Stimulated activated naive B cell treated with anti-CD40 and anti-IgM and Interleukin-4, amounts not matched to agents 10 μg/mL and 1 μg/mL and 100 μg/mL, for 72 hours (primary cell): Measurements from ENCODE around the gene TMEM63A.

Experiments used
- ATAC-seq, 2 donors: fragments of 150-1000 bp; cut with Tn5 transposase; replicated peaks; 2 replicates each; pipeline ENCODE4 v1.10.0; 2021; ENCODE audit warnings: moderate library complexity in 1 of 2
- DNase-seq: peaks from one replicate; pipeline ENCODE4 v3.0.0; 2021
- H3K27ac Mint-ChIP-seq: one replicate; pipeline ENCODE4 v1.8.0; 2022; ENCODE audit warnings: mild to moderate bottlenecking, mixed read lengths
- H3K27me3 Mint-ChIP-seq, 2 donors: one replicate each; pipeline ENCODE4 v1.8.0; 2022; ENCODE audit warnings: mixed read lengths in 2 of 2
- H3K36me3 Mint-ChIP-seq, 2 donors: one replicate each; pipeline ENCODE4 v1.8.0; 2022; ENCODE audit warnings: mixed read lengths in 2 of 2, mild to moderate bottlenecking in 1 of 2
- H3K4me1 Mint-ChIP-seq, 2 donors: one replicate each; pipeline ENCODE4 v1.8.0; 2022; ENCODE audit warnings: mixed read lengths in 2 of 2, mild to moderate bottlenecking in 1 of 2
- H3K4me3 Mint-ChIP-seq, 2 donors: one replicate each; pipeline ENCODE4 v1.8.0; 2022; ENCODE audit warnings: mild to moderate bottlenecking in 2 of 2, mixed read lengths in 2 of 2, moderate library complexity in 1 of 2
- H3K9me3 Mint-ChIP-seq, 2 donors: one replicate each; pipeline ENCODE4 v1.8.0; 2022; ENCODE audit warnings: mixed read lengths in 2 of 2, mild to moderate bottlenecking in 1 of 2

The TMEM63A gene

GRCh38 chr1:225917101-225917500 is 34.9 kb upstream of the TMEM63A start:
- Mint-ChIP-seq H3K27ac (peak overlapping the region; percentile 17), H3K27me3 (no peaks in the 10 kb centered on the region), H3K4me1 (peaks cover 8 to 32% of the 10 kb centered on the region in 2 donors), H3K36me3 (peaks cover 22 to 52% of the 10 kb centered on the region in 2 donors), H3K4me3 (no peak overlapping the region), H3K9me3 (no peaks in the 10 kb centered on the region)
- no peak for ATAC-seq
- no peak for DNase-seq

DNA sequence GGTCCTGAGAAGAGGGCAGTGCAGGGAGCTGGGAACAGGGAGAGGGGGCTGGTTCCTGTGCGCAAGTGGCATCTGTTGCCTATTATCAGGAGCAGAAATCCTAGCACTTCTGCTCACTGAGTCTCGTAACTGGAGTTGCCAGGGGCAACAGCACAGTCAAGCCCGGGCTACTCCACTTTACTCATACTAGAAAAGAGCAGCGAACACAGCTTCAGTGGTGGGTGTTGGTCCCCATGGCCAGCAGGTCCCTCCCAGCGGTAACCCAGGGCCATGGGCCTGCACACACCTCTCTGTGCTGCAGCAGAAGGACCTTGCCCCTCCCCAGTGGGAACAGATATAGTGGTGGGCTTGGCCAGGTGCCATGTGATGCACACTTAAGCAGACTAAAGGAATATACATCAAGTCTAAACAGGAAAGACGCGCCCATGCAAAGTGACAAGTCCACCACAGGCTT is 33.4 kb upstream of the TMEM63A start:
- ATAC-seq (no peak), DNase-seq (no peak)
- Mint-ChIP-seq H3K4me1 (peaks cover 9 to 24% of the 10 kb centered on the region in 2 donors), H3K27me3 (no peaks in the 10 kb centered on the region), H3K9me3 (no peaks in the 10 kb centered on the region), H3K36me3 (peaks cover 17 to 48% of the 10 kb centered on the region in 2 donors), H3K4me3 (no peak overlapping the region), H3K27ac (peak overlapping the region; percentile 31)

DNA sequence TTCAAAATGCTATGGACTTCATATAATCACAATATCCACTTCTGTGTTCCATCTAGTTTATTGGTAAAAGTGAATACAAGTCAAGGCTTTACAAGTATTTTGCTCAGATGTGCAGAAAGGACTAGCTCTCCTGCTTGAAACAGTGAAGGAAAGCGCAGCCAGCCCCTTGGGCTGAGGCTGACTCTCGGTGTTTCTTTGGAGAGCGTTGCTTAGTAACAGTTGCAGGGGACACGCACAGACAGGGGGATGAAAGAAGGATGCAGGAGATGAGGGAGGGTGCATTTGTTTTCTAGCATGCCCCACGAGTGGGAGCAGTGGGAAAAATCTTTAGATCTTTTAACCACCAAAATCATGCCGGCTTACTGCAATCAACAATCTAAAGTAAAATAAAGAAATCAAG is 32.8 kb upstream of the TMEM63A start:
- Mint-ChIP-seq H3K27me3 (no peaks in the 10 kb centered on the region), H3K4me3 (no peak overlapping the region), H3K9me3 (no peaks in the 10 kb centered on the region), H3K27ac (no peak overlapping the region), H3K4me1 (peaks cover 12 to 24% of the 10 kb centered on the region in 2 donors), H3K36me3 (peaks cover 17 to 46% of the 10 kb centered on the region in 2 donors)
- no peak for ATAC-seq
- no peak for DNase-seq

DNA sequence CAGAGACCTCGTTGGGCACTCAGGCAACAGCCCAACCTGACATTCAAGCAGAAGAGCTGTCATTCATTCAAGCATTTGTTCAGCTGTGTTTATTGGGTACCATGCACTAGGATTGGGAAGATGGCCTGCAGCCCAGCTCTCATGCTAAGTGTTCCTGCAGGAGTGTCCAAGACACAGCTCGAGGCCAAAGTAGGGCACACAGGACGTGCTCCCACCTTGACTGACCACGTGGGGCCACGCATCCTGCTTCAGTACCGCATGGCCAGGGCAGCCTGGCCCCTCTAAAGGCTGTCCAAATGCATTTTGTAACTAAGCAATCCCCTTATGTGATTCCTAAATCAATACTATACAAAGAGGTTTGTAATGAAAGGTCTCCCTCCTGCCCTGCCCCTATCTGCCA is 32.2 kb upstream of the TMEM63A start:
- H3K36me3 Mint-ChIP-seq, result peaks cover 14 to 40% of the 10 kb centered on the region in 2 donors
- no peak overlapping the region for H3K4me3 Mint-ChIP-seq
- no peak overlapping the region for H3K27ac Mint-ChIP-seq
- H3K4me1 Mint-ChIP-seq, result peaks cover 14 to 24% of the 10 kb centered on the region in 2 donors
- DNase-seq, result no peak
- H3K27me3 Mint-ChIP-seq, result no peaks in the 10 kb centered on the region
- H3K9me3 Mint-ChIP-seq, result no peaks in the 10 kb centered on the region
- no peak for ATAC-seq

DNA sequence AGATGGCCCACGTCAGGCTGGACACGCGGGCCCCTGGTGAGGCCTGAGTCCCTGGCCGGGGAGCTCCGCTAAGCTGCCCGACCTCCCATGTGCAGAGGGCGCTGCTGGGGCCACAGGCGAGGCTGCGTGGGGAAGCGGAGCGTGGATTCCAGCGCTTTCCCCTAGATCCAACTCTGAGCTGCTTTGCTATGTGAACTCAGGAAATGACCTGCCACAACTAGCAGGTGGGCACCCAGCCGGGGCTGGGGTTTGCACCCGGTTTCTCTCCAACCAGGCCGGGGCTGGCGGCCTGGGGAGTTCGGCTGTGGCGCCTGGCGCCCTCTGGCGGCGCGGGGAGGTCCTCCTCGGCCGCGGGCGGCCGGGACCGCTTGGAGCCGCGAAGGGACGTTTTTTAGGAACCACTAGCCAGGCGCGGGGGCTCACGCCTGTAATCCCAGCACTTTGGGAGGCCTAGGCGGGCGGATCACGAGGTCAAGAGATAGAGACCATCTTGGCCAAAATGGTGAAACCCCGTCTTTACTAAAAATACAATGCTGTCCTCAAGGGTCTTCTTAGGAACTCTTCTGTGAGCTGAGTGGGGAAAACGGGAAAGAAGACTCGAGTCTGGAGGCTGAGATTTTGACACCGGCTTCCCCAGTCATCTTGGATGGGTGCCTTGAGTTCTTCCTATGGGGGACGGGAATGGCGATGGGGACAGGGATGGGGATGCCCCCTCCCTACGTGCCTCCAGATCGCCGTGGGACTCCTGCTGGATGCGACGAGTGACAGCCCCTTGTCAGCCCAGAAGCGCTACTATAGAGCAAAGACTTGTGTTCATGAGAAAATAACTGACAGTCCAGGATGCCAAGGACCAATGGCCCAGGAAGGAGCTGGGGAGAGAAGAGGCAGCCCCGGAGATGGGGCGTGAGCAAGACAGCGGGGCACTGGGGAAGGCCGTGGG is 29.3 kb upstream of the TMEM63A start:
- H3K27me3 Mint-ChIP-seq, result no peaks in the 10 kb centered on the region
- peak; percentile 91 to 94 for ATAC-seq
- DNase-seq, result peak; percentile 39
- peaks cover 14 to 23% of the 10 kb centered on the region in 2 donors for H3K4me1 Mint-ChIP-seq
- H3K27ac Mint-ChIP-seq, result no peak overlapping the region
- H3K9me3 Mint-ChIP-seq, result no peaks in the 10 kb centered on the region
- peaks cover 6 to 25% of the 10 kb centered on the region in 2 donors for H3K36me3 Mint-ChIP-seq
- H3K4me3 Mint-ChIP-seq, result no peak overlapping the region

DNA sequence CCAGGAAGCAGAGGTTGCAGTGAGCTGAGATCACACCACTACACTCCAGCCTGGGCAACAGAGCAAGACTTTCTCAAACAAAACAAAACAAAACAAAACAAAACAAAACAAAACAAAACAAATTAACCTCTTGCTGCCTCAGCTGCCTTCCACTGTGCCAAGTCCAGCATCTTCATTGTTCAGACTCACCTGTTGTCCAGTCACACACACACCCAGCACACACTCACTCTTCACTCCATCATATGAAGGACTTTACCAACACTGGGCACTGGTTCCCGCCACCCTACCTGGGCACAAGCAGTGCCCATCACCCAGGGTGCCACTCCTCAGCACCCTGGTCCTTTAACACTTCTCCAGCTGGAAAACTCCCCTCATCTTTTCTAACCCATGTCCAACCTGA is 27.3 kb upstream of the TMEM63A start:
- Mint-ChIP-seq H3K4me3 (no peak overlapping the region), H3K9me3 (no peaks in the 10 kb centered on the region), H3K36me3 (peaks cover 0 to 7% of the 10 kb centered on the region in 2 donors), H3K27me3 (no peaks in the 10 kb centered on the region), H3K27ac (no peak overlapping the region), H3K4me1 (peaks cover 14 to 18% of the 10 kb centered on the region in 2 donors)
- no peak for DNase-seq
- no peak for ATAC-seq

GRCh38 chr1:225908773-225909172 is 26.6 kb upstream of the TMEM63A start:
- Mint-ChIP-seq H3K36me3 (peaks cover 0 to 7% of the 10 kb centered on the region in 2 donors), H3K27ac (no peak overlapping the region), H3K27me3 (no peaks in the 10 kb centered on the region), H3K4me3 (no peak overlapping the region), H3K9me3 (peaks cover 0 to under 1% of the 10 kb centered on the region in 2 donors), H3K4me1 (peaks cover 14 to 18% of the 10 kb centered on the region in 2 donors)
- no peak for ATAC-seq
- no peak for DNase-seq

GRCh38 chr1:225908013-225908640 is 25.9 kb upstream of the TMEM63A start:
- no peak overlapping the region for H3K4me3 Mint-ChIP-seq
- H3K36me3 Mint-ChIP-seq, result peaks cover 0 to 7% of the 10 kb centered on the region in 2 donors
- H3K27ac Mint-ChIP-seq, result no peak overlapping the region
- H3K9me3 Mint-ChIP-seq, result peaks cover 0 to 2% of the 10 kb centered on the region in 2 donors
- no peak for ATAC-seq
- H3K4me1 Mint-ChIP-seq, result peaks cover 14 to 18% of the 10 kb centered on the region in 2 donors
- no peaks in the 10 kb centered on the region for H3K27me3 Mint-ChIP-seq
- no peak for DNase-seq

DNA sequence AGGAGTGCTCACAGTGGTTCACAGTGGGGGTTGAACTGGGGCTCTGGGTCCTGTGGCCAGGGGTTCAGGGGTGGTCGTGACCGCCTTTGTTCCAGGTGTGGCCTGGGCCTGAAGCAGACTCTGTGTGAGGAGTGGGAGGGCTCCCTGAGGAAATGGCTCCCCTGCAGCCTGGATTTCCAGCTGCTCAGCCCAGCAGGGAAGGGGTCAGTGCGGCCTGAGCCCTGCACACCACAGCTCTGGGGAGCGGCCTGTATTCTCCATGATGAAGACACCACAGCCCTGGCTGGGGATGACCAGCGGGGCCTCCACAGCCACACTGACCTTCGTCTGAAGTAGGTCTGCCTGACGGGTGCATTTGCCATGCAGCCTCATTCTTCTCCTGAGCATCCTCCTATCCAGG is 25.2 kb upstream of the TMEM63A start:
- no peak overlapping the region for H3K27ac Mint-ChIP-seq
- H3K27me3 Mint-ChIP-seq, result no peaks in the 10 kb centered on the region
- DNase-seq (no peak), ATAC-seq (no peak)
- no peak overlapping the region for H3K4me3 Mint-ChIP-seq
- H3K9me3 Mint-ChIP-seq, result peaks cover 0 to 2% of the 10 kb centered on the region in 2 donors
- H3K36me3 Mint-ChIP-seq, result peaks cover 0 to 3% of the 10 kb centered on the region in 2 donors
- peaks cover 14 to 18% of the 10 kb centered on the region in 2 donors for H3K4me1 Mint-ChIP-seq

DNA sequence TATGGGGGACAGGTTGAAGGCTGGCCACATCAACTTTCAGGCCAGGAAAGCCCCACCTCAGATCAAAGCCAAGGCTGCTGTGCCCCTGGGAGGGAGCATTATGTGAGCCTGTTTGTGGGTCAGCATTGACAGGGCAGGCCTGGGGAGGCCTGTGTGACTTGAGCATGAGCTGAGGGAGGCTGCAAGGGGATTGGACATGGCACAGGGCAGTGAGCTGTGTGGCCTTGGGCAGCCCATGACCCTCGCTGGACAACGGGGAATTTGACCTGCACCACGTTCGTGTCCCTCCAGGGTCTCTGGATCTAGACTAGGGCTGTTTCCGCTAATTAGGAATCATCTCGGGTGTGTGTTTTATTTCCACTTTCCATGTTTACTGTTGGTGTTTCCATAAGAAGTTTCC is 24.3 kb upstream of the TMEM63A start:
- H3K4me1 Mint-ChIP-seq, result peaks cover 11 to 18% of the 10 kb centered on the region in 2 donors
- ATAC-seq (no peak), DNase-seq (no peak)
- no peaks in the 10 kb centered on the region for H3K36me3 Mint-ChIP-seq
- no peak overlapping the region for H3K4me3 Mint-ChIP-seq
- H3K27me3 Mint-ChIP-seq, result no peaks in the 10 kb centered on the region
- H3K9me3 Mint-ChIP-seq, result peaks cover 0 to 2% of the 10 kb centered on the region in 2 donors
- peak overlapping the region; percentile 15 for H3K27ac Mint-ChIP-seq

DNA sequence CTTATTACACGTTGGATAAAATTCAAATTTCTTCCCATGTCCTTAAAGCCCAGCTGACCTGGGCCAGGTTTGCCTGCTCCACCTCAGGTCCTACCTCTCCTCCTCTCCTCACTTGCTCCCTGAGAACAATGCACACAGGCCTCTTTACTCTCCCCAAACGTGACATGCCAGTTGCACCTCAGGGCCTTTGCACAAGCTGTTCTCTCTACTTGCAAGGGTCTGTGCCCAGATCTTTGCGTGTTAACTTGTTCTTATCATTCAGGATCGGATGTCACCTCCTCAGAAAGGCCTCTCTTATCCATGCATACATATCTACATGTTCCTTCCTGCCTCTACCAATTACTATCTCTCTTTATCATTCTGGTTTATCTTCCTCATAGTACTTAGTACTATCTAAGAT is 21.4 kb upstream of the TMEM63A start:
- no peaks in the 10 kb centered on the region for H3K27me3 Mint-ChIP-seq
- no peaks in the 10 kb centered on the region for H3K36me3 Mint-ChIP-seq
- no peak overlapping the region for H3K4me3 Mint-ChIP-seq
- no peak for DNase-seq
- H3K9me3 Mint-ChIP-seq, result peaks cover 0 to 2% of the 10 kb centered on the region in 2 donors
- no peak overlapping the region for H3K27ac Mint-ChIP-seq
- H3K4me1 Mint-ChIP-seq, result peaks cover 8 to 11% of the 10 kb centered on the region in 2 donors
- no peak for ATAC-seq

DNA sequence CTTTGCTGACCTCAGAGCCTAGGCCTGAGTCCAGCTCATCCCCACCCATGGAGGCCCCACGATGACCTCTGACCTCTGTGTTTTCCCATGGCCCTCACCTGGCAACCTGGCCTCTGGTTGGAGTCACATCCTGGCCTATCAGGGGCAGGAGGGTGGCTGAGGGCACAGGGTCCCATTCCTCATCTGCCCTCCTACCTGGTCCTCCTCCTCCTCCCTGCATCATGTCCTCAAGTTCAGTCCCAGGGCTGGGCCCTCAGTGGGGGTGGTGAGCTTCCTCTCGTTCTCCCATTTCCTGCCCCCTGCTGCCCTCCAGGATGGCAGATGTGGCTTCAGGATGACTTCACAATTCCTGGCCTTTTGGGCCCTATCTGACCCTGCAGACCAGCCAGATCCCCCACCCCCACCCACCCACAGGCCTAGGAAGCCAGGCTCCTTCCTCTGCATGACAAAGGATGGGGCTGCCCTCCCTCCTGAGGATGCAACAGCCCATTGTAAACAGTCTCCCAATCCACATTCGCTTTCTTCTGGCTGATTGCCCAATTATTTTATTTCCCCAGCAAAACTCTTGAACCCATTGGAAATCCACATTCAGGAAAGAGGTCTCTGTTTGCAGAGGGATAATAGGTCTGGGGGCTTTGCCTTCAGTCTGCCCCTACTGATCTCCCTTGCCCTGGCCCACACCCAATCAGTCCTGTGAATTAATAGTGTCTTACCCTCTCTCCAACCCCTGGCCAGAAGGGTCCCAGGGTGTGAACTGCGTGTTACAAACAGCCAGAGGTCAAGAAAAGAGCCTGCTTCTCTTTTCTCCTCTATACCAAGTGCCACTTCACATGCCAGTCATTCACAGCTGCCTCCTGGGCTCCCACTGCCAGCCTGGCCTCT is 17.1 kb upstream of the TMEM63A start:
- H3K27me3 Mint-ChIP-seq, result no peaks in the 10 kb centered on the region
- peaks cover 0 to 2% of the 10 kb centered on the region in 2 donors for H3K9me3 Mint-ChIP-seq
- H3K4me1 Mint-ChIP-seq, result peaks cover 27 to 39% of the 10 kb centered on the region in 2 donors
- no peaks in the 10 kb centered on the region for H3K36me3 Mint-ChIP-seq
- H3K4me3 Mint-ChIP-seq, result no peak overlapping the region
- no peak overlapping the region for H3K27ac Mint-ChIP-seq
- DNase-seq (no peak), ATAC-seq (no peak)

DNA sequence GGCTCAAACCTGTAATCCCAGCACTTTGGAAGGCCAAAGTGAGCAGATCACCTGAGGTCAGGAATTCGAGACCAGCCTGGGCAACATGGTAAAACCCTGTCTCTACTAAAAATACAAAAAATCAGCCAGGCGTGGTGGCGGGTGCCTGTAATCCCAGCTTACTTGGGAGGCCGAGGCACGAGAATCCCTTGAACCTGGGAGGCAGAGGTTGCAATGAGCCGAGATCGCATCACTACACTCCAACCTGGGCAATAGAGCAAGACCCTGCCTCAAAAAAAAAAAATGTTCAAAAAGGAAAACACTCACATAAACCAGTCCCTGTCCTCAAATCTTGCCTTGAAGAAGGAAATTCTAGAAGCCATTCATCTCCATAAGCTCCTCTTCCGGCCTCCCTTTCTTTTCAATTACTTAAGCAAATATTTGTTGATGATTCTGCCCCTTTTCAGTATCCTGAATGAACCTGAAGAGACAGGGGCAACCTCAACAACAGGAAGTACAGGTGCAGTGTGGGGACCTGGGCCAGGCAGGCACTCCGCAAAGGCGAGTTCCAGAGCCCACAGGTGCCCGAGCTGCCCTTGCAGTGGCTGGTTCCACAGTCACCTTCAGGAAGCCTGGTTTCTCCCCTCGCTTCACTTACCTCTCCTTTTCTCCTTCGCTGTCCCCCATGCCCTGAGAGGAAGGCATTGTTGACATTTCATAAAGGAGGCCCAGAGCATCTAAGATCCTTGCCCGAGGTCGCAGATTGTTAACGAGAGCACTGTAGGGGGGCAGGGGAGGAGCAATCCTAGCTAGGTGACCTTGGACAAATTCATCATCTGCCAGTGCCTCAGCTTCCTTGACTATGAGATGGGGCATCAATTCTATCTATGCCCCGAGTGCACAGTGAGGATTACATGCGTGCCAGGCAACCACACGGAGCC is 15.7 kb upstream of the TMEM63A start:
- no peak for ATAC-seq
- H3K27me3 Mint-ChIP-seq, result no peaks in the 10 kb centered on the region

More for the DNA sequence above, 15.7 kb upstream of the TMEM63A start:
- Mint-ChIP-seq H3K4me1 (peaks cover 27 to 39% of the 10 kb centered on the region in 2 donors), H3K9me3 (no peaks in the 10 kb centered on the region), H3K36me3 (no peaks in the 10 kb centered on the region), H3K27ac (peak overlapping the region; percentile 92), H3K4me3 (peak overlapping the region; percentile 11 to 33)
- DNase-seq, result no peak
